Measurements from ENCODE around the gene SLC36A3.

Gene SLC36A3

DNA sequence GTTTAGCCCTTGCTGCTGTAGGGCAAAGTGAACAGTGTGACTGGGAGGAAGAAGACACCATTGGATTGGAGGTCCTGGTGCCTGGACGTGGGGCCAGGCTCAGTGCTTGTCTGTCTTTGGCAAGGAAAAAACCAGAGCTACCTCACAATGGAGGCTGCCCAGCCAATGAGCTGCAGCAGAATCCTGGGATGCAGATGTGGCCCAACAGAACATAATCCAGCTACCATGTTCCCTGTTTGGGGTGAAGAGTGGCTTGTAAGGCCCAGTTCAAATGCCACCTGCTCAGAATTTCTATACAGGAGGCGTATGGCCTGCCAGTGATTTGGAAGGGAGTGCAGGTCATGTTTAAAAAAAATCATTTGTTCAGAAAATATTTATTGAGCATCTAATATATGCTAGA is at the start of gene SLC36A3:
TSS of gene SLC36A3 (minus strand) at position 101 of the 400 bp plus-strand sequence. CDS start 412 bp downstream, outside the sequence.
- TF ChIP-seq CTCF (IDR thresholded peaks at IDR 0.05; ENCODE audit: borderline replicate concordance, control extremely low read depth, extremely low read depth, insufficient read depth, missing control alignments) = no peak
- no peak for DNase-seq (ENCODE audit: low spot score)

GRCh38 chr5:151351671-151352070 is 48.1 kb upstream of the SLC36A3 start:
- DNase-seq (ENCODE audit: low spot score) = no peak
- TF ChIP-seq CTCF (IDR thresholded peaks at IDR 0.05; ENCODE audit: borderline replicate concordance, control extremely low read depth, extremely low read depth, insufficient read depth, missing control alignments) = no peak
- in situ Hi-C loops (cut with MboI; ENCODE audit: low sequenced_read_pairs, unreplicated experiment) = no loop called here

More for the DNA sequence above, at the start of gene SLC36A3:
- in situ Hi-C loops (cut with MboI; ENCODE audit: low sequenced_read_pairs, unreplicated experiment) = no loop called here

- TF ChIP-seq CTCF (IDR thresholded peaks at IDR 0.05; ENCODE audit: borderline replicate concordance, control extremely low read depth, extremely low read depth, insufficient read depth, missing control alignments) = no peak
- in situ Hi-C loops (cut with MboI; ENCODE audit: low sequenced_read_pairs, unreplicated experiment) = no loop called here
- DNase-seq (ENCODE audit: low spot score) = no peak
Observed at GRCh38 chr5:151348789-151349188, 45.2 kb upstream of the SLC36A3 start.

DNA sequence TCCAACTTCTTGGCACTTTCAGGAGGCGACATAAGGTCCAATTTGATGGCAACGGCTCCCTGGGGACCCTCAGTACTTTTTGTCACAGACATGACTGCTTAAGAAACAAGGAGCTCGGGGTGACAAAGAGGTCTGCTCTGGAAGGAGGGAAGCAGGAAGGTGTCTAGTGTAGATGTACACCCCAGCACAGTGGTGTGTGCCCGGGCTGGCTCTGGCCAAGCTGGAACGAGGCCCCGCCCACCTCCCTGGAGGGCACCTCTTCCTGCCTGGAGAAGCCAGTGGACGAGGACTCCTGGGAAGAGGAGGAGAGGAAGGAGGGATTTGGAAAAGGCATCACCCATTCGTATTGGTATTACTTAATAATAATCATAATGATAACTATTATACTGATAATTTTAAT is 43.8 kb upstream of the SLC36A3 start, which contains the start of gene SLC36A2:
TSS of gene SLC36A2 (minus strand) at position 191 of the 400 bp plus-strand sequence. CDS start at position 92, 99 bp downstream.
- no peak for TF ChIP-seq CTCF (IDR thresholded peaks at IDR 0.05; ENCODE audit: borderline replicate concordance, control extremely low read depth, extremely low read depth, insufficient read depth, missing control alignments)
- no peak for DNase-seq (ENCODE audit: low spot score)
- in situ Hi-C loops (cut with MboI; ENCODE audit: low sequenced_read_pairs, unreplicated experiment) = no loop called here

DNA sequence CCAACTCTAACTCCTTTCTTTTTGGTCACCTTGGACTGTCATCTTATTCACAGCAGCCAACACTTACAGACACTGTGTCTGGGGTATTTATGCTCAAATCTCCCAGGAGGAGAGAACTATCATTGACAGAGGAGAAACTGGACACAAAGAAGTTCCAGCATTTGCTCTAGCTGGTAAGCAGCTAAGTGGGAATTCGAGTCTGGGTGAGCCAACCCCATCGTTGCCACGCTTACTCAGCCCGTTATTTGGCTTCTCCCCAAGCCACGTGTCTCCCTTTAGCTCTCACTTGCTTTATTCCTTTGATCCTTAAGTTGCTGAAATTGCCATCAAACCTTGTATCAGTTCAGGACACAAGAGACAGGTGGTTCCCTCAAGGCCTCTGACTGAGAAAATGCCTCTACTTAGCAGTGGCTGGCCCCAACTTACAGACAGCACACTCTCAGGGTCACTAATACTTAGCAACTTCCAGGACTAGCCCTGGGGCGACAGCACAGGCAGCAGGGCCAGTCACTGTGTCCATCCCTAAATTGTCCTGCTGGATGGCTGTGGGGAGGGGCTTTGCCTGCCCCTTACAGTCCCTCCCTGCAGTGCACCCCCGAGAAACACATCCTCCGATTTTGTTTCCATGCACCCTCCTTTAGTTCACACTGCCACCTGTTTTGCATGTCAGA is 42.4 kb upstream of the SLC36A3 start:
- in situ Hi-C loops (cut with MboI; ENCODE audit: low sequenced_read_pairs, unreplicated experiment) = no loop called here
- DNase-seq (ENCODE audit: low spot score) = no peak
- TF ChIP-seq CTCF (IDR thresholded peaks at IDR 0.05; ENCODE audit: borderline replicate concordance, control extremely low read depth, extremely low read depth, insufficient read depth, missing control alignments) = no peak

- in situ Hi-C loops (cut with MboI; ENCODE audit: low sequenced_read_pairs, unreplicated experiment) = no loop called here
- no peak for DNase-seq (ENCODE audit: low spot score)
- no peak for TF ChIP-seq CTCF (IDR thresholded peaks at IDR 0.05; ENCODE audit: borderline replicate concordance, control extremely low read depth, extremely low read depth, insufficient read depth, missing control alignments)
Observed at GRCh38 chr5:151345187-151345807, 41.7 kb upstream of the SLC36A3 start.
